T-helper 17 cell (primary cell): ENCODE measurements around the gene INSIG2. TPM values are rescaled to one million over a fixed set of nuclear protein-coding genes. Genes with fewer than 3 reads are reported as not detected.

Experiments
- ATAC-seq: fragments of 150-1000 bp; cut with Tn5 transposase; 2 replicates; pipeline ENCODE4 v1.10.0; 2021; ENCODE audit warnings: mild to moderate bottlenecking, moderate library complexity
- DNase-seq, 3 donors: peaks; one replicate each; pipeline versions ENCODE4 v3.0.0 to v3.0.0-alpha.2; 2020 to 2021
- H3K9me3 ChIP-seq: one replicate; pipeline ENCODE4 v1.7.0; 2013; ENCODE audit warnings: low read length, mild to moderate bottlenecking; ENCODE audit not compliant: control insufficient read depth, poor library complexity, severe bottlenecking
- H3K27ac Mint-ChIP-seq: one replicate; pipeline ENCODE4 v1.8.0; 2022; ENCODE audit warnings: mild to moderate bottlenecking, moderate library complexity, mixed read lengths
- H3K27me3 Mint-ChIP-seq: one replicate; pipeline ENCODE4 v1.8.0; 2022; ENCODE audit warnings: mixed read lengths
- H3K36me3 Mint-ChIP-seq: one replicate; pipeline ENCODE4 v1.8.0; 2022; ENCODE audit warnings: low read depth, mixed read lengths
- H3K4me1 Mint-ChIP-seq: one replicate; pipeline ENCODE4 v1.8.0; 2022; ENCODE audit warnings: mild to moderate bottlenecking, mixed read lengths
- H3K4me3 Mint-ChIP-seq: one replicate; pipeline ENCODE4 v1.8.0; 2022; ENCODE audit warnings: mild to moderate bottlenecking, moderate library complexity, mixed read lengths
- total RNA-seq, 4 donors: library from RNA in 2 of 4; stranded (reverse) in 2 of 4; gene quantifications; one replicate each; pipeline ENCODE4 v1.2.3 and lab custom pipeline; 2022 to 2026

The INSIG2 gene
- total RNA-seq, 2 donors from 2014 or later: 9.6 to 15.3 TPM

GRCh38 chr2:118134650-118135049 is 46.4 kb downstream of the INSIG2 start:
- Mint-ChIP-seq H3K36me3 (no peaks in the 10 kb centered on the region), H3K27me3 (no peaks in the 10 kb centered on the region), H3K27ac (no peak overlapping the region), H3K4me1 (peaks cover 8% of the 10 kb centered on the region), H3K4me3 (no peak overlapping the region)
- DNase-seq (no peak), ATAC-seq (no peak)
- no peaks in the 10 kb centered on the region for H3K9me3 ChIP-seq

GRCh38 chr2:118145207-118145606 is 56.9 kb downstream of the INSIG2 start:
- Mint-ChIP-seq H3K4me3 (no peak overlapping the region), H3K4me1 (no peaks in the 10 kb centered on the region), H3K27me3 (peaks cover 30% of the 10 kb centered on the region), H3K27ac (no peak overlapping the region), H3K36me3 (no peaks in the 10 kb centered on the region)
- no peaks in the 10 kb centered on the region for H3K9me3 ChIP-seq
- ATAC-seq (no peak), DNase-seq (no peak)

DNA sequence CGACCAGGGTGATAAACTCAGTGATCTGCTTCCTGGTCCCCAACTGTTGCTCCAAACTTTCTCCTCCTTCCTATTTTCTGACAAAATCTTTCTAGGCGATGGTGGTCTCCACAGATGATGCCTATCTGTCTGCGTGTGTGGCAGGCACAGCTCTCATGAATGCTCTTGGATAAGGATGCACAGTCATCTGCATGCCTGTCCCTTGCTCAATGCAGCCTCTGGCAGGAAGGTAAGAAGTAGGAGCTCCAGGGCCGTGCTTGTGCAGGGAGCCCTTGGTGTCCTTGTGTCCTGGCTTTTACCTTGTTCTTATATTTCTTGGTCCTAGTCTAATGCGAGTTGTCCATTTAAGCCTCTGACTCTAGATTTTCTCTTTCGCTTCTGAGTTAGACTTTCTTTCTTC is 57.5 kb downstream of the INSIG2 start:
- Mint-ChIP-seq H3K27me3 (peaks cover 32% of the 10 kb centered on the region), H3K36me3 (no peaks in the 10 kb centered on the region), H3K4me3 (no peak overlapping the region), H3K4me1 (no peaks in the 10 kb centered on the region), H3K27ac (no peak overlapping the region)
- DNase-seq (no peak), ATAC-seq (no peak)
- no peaks in the 10 kb centered on the region for H3K9me3 ChIP-seq

- DNase-seq (no peak), ATAC-seq (no peak)
- Mint-ChIP-seq H3K36me3 (no peaks in the 10 kb centered on the region), H3K4me3 (no peak overlapping the region), H3K27me3 (peaks cover 38% of the 10 kb centered on the region), H3K27ac (no peak overlapping the region), H3K4me1 (no peaks in the 10 kb centered on the region)
- no peaks in the 10 kb centered on the region for H3K9me3 ChIP-seq
Observed at GRCh38 chr2:118146315-118147283, 58.3 kb downstream of the INSIG2 start.

DNA sequence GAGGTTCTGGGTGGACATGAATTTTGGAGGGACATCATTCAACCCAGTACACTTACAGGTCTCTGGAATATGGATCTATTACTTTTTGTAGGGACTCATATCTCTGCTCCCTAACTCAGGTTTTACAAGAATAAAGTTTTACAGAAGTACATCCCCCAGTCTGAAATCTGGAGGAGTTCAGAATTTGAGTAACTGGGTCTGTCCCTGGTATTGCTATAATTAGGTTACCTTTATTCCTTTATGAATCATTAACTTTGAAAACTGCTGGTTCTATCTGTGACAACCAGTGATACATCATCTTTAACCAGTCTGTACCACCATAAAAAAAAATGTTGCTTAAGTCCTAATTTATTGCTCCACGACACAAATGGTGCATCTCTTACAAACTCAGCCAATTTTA is 59.9 kb downstream of the INSIG2 start:
- no peak overlapping the region for H3K4me3 Mint-ChIP-seq
- no peak for DNase-seq
- H3K27ac Mint-ChIP-seq: no peak overlapping the region
- no peaks in the 10 kb centered on the region for H3K36me3 Mint-ChIP-seq
- H3K4me1 Mint-ChIP-seq: no peaks in the 10 kb centered on the region
- H3K27me3 Mint-ChIP-seq: peaks cover 53% of the 10 kb centered on the region
- no peaks in the 10 kb centered on the region for H3K9me3 ChIP-seq
- ATAC-seq: no peak

GRCh38 chr2:118148809-118149208 is 60.5 kb downstream of the INSIG2 start:
- DNase-seq (no peak), ATAC-seq (no peak)
- H3K27ac Mint-ChIP-seq: no peak overlapping the region
- H3K4me3 Mint-ChIP-seq: no peak overlapping the region
- H3K27me3 Mint-ChIP-seq: peaks cover 60% of the 10 kb centered on the region
- H3K4me1 Mint-ChIP-seq: no peaks in the 10 kb centered on the region
- H3K9me3 ChIP-seq: no peaks in the 10 kb centered on the region
- no peaks in the 10 kb centered on the region for H3K36me3 Mint-ChIP-seq

DNA sequence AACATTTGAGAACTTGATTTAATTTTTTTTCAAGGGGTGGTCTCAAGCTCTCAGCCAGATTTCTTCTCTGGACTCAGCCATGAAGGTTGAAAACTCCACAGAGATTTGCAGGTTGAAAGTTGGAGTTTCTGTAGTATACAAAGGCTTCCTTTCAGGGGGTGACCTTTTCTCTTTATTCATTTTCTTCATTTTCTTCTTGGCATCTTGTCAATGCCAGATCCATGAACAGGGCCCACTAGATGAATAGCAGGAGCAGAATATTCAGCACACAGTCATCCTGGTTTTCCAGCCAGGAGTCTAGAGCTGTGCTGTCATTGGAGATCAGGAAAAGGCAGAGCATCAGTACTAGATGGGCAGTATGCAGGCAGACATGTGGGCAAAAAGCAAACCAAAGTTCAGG is 62.0 kb downstream of the INSIG2 start:
- no peak for DNase-seq
- Mint-ChIP-seq H3K27ac (no peak overlapping the region), H3K4me1 (no peaks in the 10 kb centered on the region), H3K36me3 (no peaks in the 10 kb centered on the region), H3K4me3 (no peak overlapping the region), H3K27me3 (peaks cover 65% of the 10 kb centered on the region)
- ATAC-seq: no peak
- no peaks in the 10 kb centered on the region for H3K9me3 ChIP-seq

- DNase-seq: no peak
- ATAC-seq: no peak
- no peaks in the 10 kb centered on the region for H3K9me3 ChIP-seq
- no peak overlapping the region for H3K4me3 Mint-ChIP-seq
- no peaks in the 10 kb centered on the region for H3K36me3 Mint-ChIP-seq
- H3K4me1 Mint-ChIP-seq: no peaks in the 10 kb centered on the region
- H3K27me3 Mint-ChIP-seq: peaks cover 53% of the 10 kb centered on the region
- no peak overlapping the region for H3K27ac Mint-ChIP-seq
Observed at GRCh38 chr2:118151831-118152230, 63.6 kb downstream of the INSIG2 start.

DNA sequence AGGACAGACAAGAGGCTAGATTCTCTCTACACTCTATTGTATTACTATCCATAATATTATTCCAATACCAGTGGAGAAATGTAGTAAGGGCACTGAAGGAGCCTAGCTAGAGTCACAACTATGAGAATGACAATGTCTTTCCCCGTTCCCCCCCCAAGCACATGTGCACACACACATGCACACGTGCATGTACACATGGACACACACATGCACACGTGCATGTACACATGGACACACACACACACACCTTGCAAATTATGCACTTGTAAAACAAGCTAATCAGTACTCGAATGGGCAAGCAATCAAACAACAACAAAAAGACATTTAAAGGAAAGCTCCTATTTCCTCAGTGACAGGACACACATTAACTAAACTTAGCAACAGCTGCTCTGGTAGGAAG is 65.2 kb downstream of the INSIG2 start:
- Mint-ChIP-seq H3K36me3 (no peaks in the 10 kb centered on the region), H3K4me1 (no peaks in the 10 kb centered on the region), H3K27me3 (peaks cover 43% of the 10 kb centered on the region), H3K27ac (no peak overlapping the region), H3K4me3 (no peak overlapping the region)
- no peak for ATAC-seq
- DNase-seq: no peak
- H3K9me3 ChIP-seq: peaks cover 5% of the 10 kb centered on the region

DNA sequence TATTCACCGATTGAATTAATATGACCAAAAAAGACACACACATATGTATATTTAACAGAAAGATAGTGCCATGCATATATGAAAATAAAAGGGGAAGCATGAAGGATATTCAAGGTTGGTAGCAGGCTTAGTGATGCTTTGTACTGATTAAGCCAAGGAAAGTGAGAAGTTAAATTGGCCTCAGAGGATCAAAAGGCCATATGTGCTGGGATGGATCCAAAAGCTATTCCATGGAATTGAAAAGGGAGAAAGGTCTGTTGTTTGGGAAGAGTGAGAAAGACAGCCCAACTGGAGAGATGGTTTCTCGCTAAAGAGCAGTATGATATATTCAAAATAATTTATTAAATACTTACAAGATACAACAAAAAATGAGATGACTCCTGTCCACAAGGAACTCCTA is 65.9 kb downstream of the INSIG2 start:
- Mint-ChIP-seq H3K36me3 (no peaks in the 10 kb centered on the region), H3K4me1 (no peaks in the 10 kb centered on the region), H3K27ac (no peak overlapping the region), H3K4me3 (no peak overlapping the region), H3K27me3 (peaks cover 43% of the 10 kb centered on the region)
- H3K9me3 ChIP-seq: peaks cover 5% of the 10 kb centered on the region
- DNase-seq (no peak), ATAC-seq (no peak)

Other genes starting within 250 kb of the INSIG2 start
- 10 to 100 TPM; 51.6 to 58.2 TPM for gene CCDC93, start 74.4 kb upstream of the INSIG2 start, total RNA-seq